ENCODE results near the gene TRNP1. TPM values are rescaled to one million over a fixed set of nuclear protein-coding genes. Genes with fewer than 3 reads are reported as not detected.

TRNP1 gene, protein sequence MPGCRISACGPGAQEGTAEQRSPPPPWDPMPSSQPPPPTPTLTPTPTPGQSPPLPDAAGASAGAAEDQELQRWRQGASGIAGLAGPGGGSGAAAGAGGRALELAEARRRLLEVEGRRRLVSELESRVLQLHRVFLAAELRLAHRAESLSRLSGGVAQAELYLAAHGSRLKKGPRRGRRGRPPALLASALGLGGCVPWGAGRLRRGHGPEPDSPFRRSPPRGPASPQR
- total RNA-seq, result 11.1 and 13.3 TPM in 2 replicates

DNA sequence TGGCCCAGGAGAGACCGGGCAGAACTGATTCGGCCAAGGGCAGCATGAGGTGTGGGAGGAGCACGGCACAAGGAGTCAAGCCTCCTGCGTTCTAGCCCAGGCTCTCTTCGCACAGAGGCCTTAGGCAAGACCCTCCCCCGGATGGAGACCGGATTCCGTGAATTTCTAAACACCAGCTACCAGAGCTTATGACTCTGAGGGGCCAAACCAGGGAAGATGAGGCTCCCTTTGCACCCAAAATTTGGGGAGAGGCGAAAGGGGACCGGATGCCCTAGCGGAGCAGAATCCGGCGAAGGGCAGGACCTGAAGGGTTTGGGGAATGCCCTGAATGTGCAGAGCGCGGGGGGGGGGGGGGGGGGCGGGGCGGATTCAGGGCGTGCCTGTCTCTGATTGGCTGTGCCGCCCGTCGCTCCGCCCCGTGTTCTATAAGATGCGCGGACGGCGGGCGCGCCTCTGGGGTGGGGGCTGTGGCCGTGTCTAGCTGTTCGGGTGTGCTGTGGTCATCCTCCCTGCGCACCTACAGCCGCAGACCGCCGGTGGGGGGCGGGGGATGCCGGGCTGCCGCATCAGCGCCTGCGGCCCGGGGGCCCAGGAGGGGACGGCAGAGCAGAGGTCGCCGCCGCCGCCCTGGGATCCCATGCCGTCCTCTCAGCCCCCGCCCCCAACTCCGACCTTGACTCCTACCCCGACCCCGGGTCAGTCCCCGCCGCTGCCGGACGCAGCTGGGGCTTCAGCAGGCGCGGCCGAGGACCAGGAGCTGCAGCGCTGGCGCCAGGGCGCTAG lies at the start of gene TRNP1:
TRNP1 (plus strand) TSS at position 456 of the 783 bp plus-strand sequence; CDS start at position 551, 95 bp downstream.

DNA sequence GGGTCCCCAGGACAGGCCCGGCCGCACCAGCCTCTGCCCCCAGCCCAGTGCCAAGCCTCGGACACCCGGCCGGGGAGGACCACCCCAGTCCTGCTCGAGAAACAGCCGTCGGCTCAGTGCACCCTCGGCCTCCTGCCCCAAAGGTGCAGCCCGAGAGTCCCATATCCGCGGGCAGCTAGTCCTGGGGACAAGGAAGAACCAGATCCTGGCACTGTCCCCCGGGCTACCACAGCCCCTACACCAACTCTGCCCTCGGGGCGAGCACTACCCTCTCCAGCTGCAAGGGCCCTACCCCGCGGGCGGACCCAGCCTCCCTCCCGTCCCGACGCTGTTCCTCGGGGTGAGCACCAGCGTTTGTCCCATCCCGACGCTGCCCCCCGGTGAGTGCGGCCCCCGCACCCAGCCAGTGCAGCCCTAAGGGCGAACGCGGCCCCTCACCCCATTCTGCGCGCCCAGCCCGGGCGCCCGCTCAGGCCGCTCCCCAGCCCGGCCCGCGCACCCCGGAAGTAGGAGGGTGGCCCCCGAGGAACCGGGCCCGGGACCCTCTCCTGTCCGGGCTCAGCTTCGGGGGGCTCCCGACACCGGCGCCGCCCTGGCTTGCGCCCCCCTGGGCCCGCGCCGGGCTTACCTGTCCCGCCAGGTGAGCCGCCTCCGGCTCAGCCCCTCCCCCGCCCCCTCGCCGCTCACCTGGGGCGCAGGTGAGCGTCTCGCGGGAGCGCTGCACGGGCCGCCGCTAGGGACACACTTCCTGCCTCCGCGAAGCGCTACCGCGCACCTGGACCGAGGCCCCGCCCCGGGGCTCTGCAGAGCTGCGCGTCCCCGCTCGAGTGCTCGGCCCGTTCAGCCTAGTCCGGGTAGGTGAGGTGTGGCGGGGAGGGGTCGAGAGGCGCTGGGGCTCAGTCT lies 33.5 kb upstream of the TRNP1 start, which contains the start of gene KDF1:
KDF1 (minus strand) TSS at position 747 of the 903 bp plus-strand sequence. CDS start 8,088 bp downstream, outside the sequence.

Other genes with a start within 250 kb of the TRNP1 start
- gene PIGV, start 205.7 kb upstream of the TRNP1 start, total RNA-seq, result 6.6 and 9.8 TPM in 2 replicates
- gene ZDHHC18, start 167.0 kb upstream of the TRNP1 start, total RNA-seq, result 15.4 and 18.6 TPM in 2 replicates
- gene SFN, start 130.5 kb upstream of the TRNP1 start, total RNA-seq, result 0.10 TPM in 1 of 2 replicates, not detected in the other
- 10.8 and 13.1 TPM in 2 replicates for gene GPN2, start 103.4 kb upstream of the TRNP1 start, total RNA-seq
- 6.5 and 7.5 TPM in 2 replicates for gene GPATCH3, start 93.2 kb upstream of the TRNP1 start, total RNA-seq
- gene NR0B2, start 79.7 kb upstream of the TRNP1 start, total RNA-seq, result not detected in 2 replicates
- gene NUDC, start 71.9 kb upstream of the TRNP1 start, total RNA-seq, result 32.7 and 33.3 TPM in 2 replicates
- not detected in 2 replicates for gene KDF1, start 33.2 kb upstream of the TRNP1 start, total RNA-seq
- 0.57 and 0.98 TPM in 2 replicates for gene TENT5B, start 19.2 kb downstream of the TRNP1 start, total RNA-seq
- 12.7 and 13.0 TPM in 2 replicates for gene SLC9A1, start 161.4 kb downstream of the TRNP1 start, total RNA-seq
- gene WDTC1, start 240.9 kb downstream of the TRNP1 start, total RNA-seq, result 22.4 and 30.4 TPM in 2 replicates